B cell (primary cell): ENCODE measurements around the gene ZNF462.

ENCODE experiments used
- CTCF ChIP-seq: fragments of 200-600 bp; IDR thresholded peaks from one replicate; pipeline ENCODE4 v1.8.0; 2022; ENCODE audit warnings: antibody characterized with exemption, mild to moderate bottlenecking
- EZH2 ChIP-seq: IDR thresholded peaks from 2 replicates; pipeline ENCODE4 v1.6.1; 2012; ENCODE audit warnings: borderline replicate concordance, low read depth, mild to moderate bottlenecking, moderate library complexity, low read length; ENCODE audit not compliant: insufficient read depth, poor library complexity, severe bottlenecking

GRCh38 chr9:106887066-106887465, 24.1 kb downstream of the ZNF462 start:
- TF ChIP-seq CTCF = no peak
- no peak for TF ChIP-seq EZH2
